ENCODE data around the gene PBX1.

The PBX1 gene

GRCh38 chr1:164876398-164877116 lies 317.6 kb downstream of the PBX1 start:
- DNase-seq (ENCODE audit: low read depth): no peak

DNA sequence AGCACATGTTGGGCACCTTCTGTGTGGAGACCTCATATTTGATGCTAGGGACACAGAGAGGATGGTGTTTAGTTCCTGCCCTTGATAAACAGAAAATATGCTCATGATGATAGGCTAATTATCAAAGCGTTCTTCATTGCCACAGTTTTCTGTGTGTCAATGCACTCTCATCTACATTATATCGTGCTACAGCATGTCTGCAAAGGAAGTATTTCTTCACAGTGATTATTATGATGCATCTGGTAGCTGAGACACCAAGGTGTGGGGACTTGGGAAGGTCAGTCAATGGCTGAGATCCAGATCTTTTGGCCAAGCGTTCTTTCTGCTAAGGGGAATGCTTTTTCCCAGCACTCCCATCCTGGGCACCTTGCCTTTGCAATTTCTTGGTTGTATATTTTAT lies 321.2 kb downstream of the PBX1 start:
- no peak for DNase-seq (ENCODE audit: low read depth)

GRCh38 chr1:164880644-164881043 lies 321.7 kb downstream of the PBX1 start:
- DNase-seq (ENCODE audit: low read depth): no peak

GRCh38 chr1:164885311-164885710 lies 326.3 kb downstream of the PBX1 start:
- DNase-seq (ENCODE audit: low read depth): no peak

- DNase-seq (ENCODE audit: low read depth): no peak
These were observed 327.1 kb downstream of the PBX1 start for GRCh38 chr1:164886101-164886500.

DNA sequence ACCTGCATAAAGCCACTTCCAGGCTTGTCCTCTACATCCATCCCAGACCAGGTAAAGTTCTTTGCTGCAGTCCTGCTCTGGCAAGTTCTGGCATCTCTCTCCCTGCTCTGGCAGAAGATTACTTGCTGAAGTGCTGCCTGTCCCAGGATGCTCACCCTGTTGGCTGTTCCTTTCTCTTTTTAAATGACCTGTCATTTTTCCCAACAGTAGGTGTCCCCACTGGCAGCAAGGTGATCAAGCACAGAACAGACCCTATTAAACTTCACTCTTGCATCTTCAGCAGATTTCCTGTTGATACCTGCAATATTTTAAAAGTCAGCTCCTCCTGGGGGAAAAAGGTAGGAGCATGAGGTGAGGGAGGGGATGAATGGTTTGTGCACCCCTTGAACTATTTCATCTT lies 332.6 kb downstream of the PBX1 start:
- no peak for DNase-seq (ENCODE audit: low read depth)

- no peak for DNase-seq (ENCODE audit: low read depth)
These were observed 336.3 kb downstream of the PBX1 start for GRCh38 chr1:164895026-164895912.

- no peak for DNase-seq (ENCODE audit: low read depth)
These were observed 342.0 kb downstream of the PBX1 start for GRCh38 chr1:164901031-164901430.

All from stimulated activated CD8-positive, alpha-beta memory T cell treated with anti-CD3 and anti-CD28 coated beads, Interleukin-12 subunit alpha, Interleukin-12 subunit beta, amount 100 ng/mL, for 4 hours (primary cell).